HPDE6-E6E7 (cell line): ENCODE data around the gene RGS1.

ENCODE experiments used
- DNase-seq: peaks from one replicate; pipeline ENCODE4 v3.0.0; 2011; ENCODE audit warnings: missing footprints; ENCODE audit errors: extremely low spot score

RGS1 gene

GRCh38 chr1:192581131-192581927 is 5.8 kb downstream of the RGS1 start:
- DNase-seq = no peak

- no peak for DNase-seq
These were observed 9.3 kb downstream of the RGS1 start for GRCh38 chr1:192584866-192585265.

- no peak for DNase-seq
These were observed 12.1 kb downstream of the RGS1 start for GRCh38 chr1:192587386-192588266.

GRCh38 chr1:192588546-192588945 is 13.0 kb downstream of the RGS1 start:
- DNase-seq = no peak

- no peak for DNase-seq
These were observed 14.2 kb downstream of the RGS1 start for GRCh38 chr1:192589813-192590212.

- no peak for DNase-seq
These were observed 16.9 kb downstream of the RGS1 start for GRCh38 chr1:192592517-192592916.

GRCh38 chr1:192592981-192593708 is 17.6 kb downstream of the RGS1 start:
- DNase-seq = no peak

GRCh38 chr1:192595299-192595698 is 19.7 kb downstream of the RGS1 start:
- DNase-seq = no peak

- no peak for DNase-seq
These were observed 23.0 kb downstream of the RGS1 start for GRCh38 chr1:192598589-192598988.

GRCh38 chr1:192600275-192600674 is 24.7 kb downstream of the RGS1 start:
- no peak for DNase-seq

GRCh38 chr1:192601143-192601542 is 25.6 kb downstream of the RGS1 start:
- no peak for DNase-seq

GRCh38 chr1:192601567-192601966 is 26.0 kb downstream of the RGS1 start:
- peak; percentile 36 for DNase-seq

GRCh38 chr1:192602757-192603156 is 27.2 kb downstream of the RGS1 start:
- no peak for DNase-seq

- no peak for DNase-seq
These were observed 27.7 kb downstream of the RGS1 start for GRCh38 chr1:192603218-192603787.

- no peak for DNase-seq
These were observed 29.5 kb downstream of the RGS1 start for GRCh38 chr1:192604979-192605620.

GRCh38 chr1:192608671-192609070 is 33.1 kb downstream of the RGS1 start:
- no peak for DNase-seq

- no peak for DNase-seq
These were observed 33.8 kb downstream of the RGS1 start for GRCh38 chr1:192609110-192610079.

GRCh38 chr1:192610112-192610889 is 34.7 kb downstream of the RGS1 start:
- DNase-seq = no peak

- DNase-seq = no peak
These were observed 39.5 kb downstream of the RGS1 start for GRCh38 chr1:192615055-192615454.
